ENCODE measurements around the gene SORL1. TPM values are rescaled to one million over a fixed set of nuclear protein-coding genes. Genes with fewer than 3 reads are reported as not detected.

Gene SORL1
- total and polyA plus RNA-seq, 9 of the 15 experiments (the other 6 are each of a cell fraction or from before 2014, with no cell fraction given): 0.01 to 0.66 TPM; not detected in 7

- TF ChIP-seq ZBTB11 (CRISPR knock-in tag; IDR thresholded peaks at IDR 0.05) (no peak), FOXA1 (IDR thresholded peaks at IDR 0.05; ENCODE audit: borderline replicate concordance) (no peak), THAP7 (CRISPR knock-in tag; IDR thresholded peaks at IDR 0.05) (no peak), SMAD4 (CRISPR knock-in tag; conservative IDR thresholded peaks at IDR 0.05) (no peak)
Measured at GRCh38 chr11:121611242-121611641, 159.1 kb downstream of the SORL1 start (continued).

GRCh38 chr11:121613724-121614123, 161.6 kb downstream of the SORL1 start:
- BruUV-seq (replicated peaks): no TSS peak
- Histone ChIP-seq H2AFZ (ENCODE audit: low read depth, low read length) (no peak overlapping the region), H3K4me1 (replicated peaks in 1 of 2; ENCODE audit: control insufficient read depth in 2 of 2, insufficient read depth in 2 of 2, low read length in 2 of 2) (no peaks in the 10 kb centered on the region), H3K9me1 (ENCODE audit: control insufficient read depth, insufficient read depth, low read length) (no peaks in the 10 kb centered on the region), H3K9me3 (replicated peaks; ENCODE audit: control insufficient read depth, insufficient read depth, low read depth, low read length) (no peaks in the 10 kb centered on the region), H3K4me3 (no peak overlapping the region), H3K4me2 (ENCODE audit: insufficient read depth, low read length) (no peak overlapping the region), H3K36me3 (ENCODE audit: control insufficient read depth, insufficient read depth, low read length) (no peaks in the 10 kb centered on the region), H3K79me2 (ENCODE audit: control insufficient read depth, insufficient read depth, low read length) (no peaks in the 10 kb centered on the region), H3K27me3 (ENCODE audit: control insufficient read depth in 2 of 2, insufficient read depth in 2 of 2, low read length in 2 of 2) (no peaks in the 10 kb centered on the region; a peak in 1 of 5 replicates), H4K20me1 (replicated peaks; ENCODE audit: control insufficient read depth, insufficient read depth, low read length) (no peaks in the 10 kb centered on the region), H3K27ac (ENCODE audit: extremely low read depth, low read depth, low read length) (no peak overlapping the region), H3K9ac (ENCODE audit: insufficient read depth in 1 of 2, low read depth in 2 of 2, low read length in 2 of 2) (no peak overlapping the region)
- ChIA-PET POLR2A (no interaction called here), CTCF (ENCODE audit: low intra/inter-chr PET ratio) (no interaction called here)
- FAIRE-seq: no peak
- ATAC-seq: no peak
- DNase-seq (ENCODE audit: extremely low read depth in 1 of 4, low spot score in 3 of 4): no peak
- in situ Hi-C loops (cut with MboI) (no loop called here), intact Hi-C loops (cut with micrococcal nuclease) (no loop called here)
- 4% methylated on average over 4 of the region's 4 CpGs for WGBS (ENCODE audit: insufficient coverage, low coverage, missing lambda C conversion rate)
- no peak for TF ChIP-seq E2F3 (CRISPR knock-in tag; IDR thresholded peaks at IDR 0.05)
- TF ChIP-seq MTF1 (CRISPR knock-in tag; IDR thresholded peaks at IDR 0.05; ENCODE audit: borderline replicate concordance): no peak
- TF ChIP-seq SMAD2 (IDR thresholded peaks at IDR 0.05; ENCODE audit: low read depth, low read length): no peak
- no peak for TF ChIP-seq DEAF1 (CRISPR knock-in tag; IDR thresholded peaks at IDR 0.05)
- TF ChIP-seq PYGO2 (tag; IDR thresholded peaks at IDR 0.05): no peak
- TF ChIP-seq ZNF644 (tag; IDR thresholded peaks at IDR 0.05; ENCODE audit: low read depth): no peak
- TF ChIP-seq ATF7 (IDR thresholded peaks at IDR 0.05): no peak
- TF ChIP-seq, protein P1, sequence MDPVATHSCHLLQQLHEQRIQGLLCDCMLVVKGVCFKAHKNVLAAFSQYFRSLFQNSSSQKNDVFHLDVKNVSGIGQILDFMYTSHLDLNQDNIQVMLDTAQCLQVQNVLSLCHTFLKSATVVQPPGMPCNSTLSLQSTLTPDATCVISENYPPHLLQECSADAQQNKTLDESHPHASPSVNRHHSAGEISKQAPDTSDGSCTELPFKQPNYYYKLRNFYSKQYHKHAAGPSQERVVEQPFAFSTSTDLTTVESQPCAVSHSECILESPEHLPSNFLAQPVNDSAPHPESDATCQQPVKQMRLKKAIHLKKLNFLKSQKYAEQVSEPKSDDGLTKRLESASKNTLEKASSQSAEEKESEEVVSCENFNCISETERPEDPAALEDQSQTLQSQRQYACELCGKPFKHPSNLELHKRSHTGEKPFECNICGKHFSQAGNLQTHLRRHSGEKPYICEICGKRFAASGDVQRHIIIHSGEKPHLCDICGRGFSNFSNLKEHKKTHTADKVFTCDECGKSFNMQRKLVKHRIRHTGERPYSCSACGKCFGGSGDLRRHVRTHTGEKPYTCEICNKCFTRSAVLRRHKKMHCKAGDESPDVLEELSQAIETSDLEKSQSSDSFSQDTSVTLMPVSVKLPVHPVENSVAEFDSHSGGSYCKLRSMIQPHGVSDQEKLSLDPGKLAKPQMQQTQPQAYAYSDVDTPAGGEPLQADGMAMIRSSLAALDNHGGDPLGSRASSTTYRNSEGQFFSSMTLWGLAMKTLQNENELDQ (CRISPR knock-in tag; IDR thresholded peaks at IDR 0.05; ENCODE audit: borderline replicate concordance): no peak
- TF ChIP-seq KDM2B (CRISPR knock-in tag; IDR thresholded peaks at IDR 0.05): no peak
- TF ChIP-seq HNRNPUL1 (IDR thresholded peaks at IDR 0.05; ENCODE audit: low read length): no peak
